ENCODE results near the gene MALL.
"Not testable (repeated sequence)": the region's sequence is repeated elsewhere in the genome, so short reads cannot be mapped to it uniquely, and the experiment has no call there.

The MALL gene

DNA sequence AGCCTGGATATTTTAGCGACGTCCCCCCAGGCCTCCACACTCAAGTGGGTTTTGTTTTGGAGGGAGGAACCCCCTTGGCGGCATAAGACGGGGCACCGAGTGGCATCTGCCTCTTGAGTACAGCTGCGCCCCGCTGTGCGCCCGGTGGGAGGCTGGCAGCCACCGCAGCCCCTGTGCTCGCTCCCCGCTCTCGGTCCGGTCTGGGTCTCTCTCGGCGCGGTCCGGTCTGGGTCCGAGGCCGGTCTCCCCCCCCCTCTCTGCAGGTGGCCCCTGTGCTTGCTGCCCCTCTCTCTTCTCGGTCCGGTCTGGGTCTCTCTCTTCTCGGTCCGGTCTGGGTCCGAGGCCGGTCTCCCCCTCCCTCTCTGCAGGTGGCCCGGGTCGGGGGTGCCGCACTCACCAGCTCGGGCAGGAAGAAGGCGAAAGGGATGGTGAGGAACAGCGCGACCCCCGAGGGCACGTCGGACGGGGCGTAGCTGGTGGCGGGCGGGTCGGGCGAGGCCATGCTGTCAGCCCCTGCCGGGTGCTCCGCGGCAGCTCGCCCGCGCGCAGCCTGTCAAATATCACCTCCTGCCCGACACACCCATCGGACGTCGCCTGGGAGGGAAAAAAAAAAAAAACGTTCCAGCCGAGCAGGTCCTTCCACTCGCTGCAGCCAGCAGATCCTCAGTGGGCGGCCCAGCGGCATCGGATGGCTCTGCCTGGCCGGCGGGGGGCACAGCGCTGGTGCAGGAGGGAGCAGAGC is at the start of gene MALL:
Gene MALL (minus strand): TSS at position 532 of the 742 bp plus-strand sequence. CDS start 30 bp downstream, at position 502.
- DNase-seq, result no peak

DNA sequence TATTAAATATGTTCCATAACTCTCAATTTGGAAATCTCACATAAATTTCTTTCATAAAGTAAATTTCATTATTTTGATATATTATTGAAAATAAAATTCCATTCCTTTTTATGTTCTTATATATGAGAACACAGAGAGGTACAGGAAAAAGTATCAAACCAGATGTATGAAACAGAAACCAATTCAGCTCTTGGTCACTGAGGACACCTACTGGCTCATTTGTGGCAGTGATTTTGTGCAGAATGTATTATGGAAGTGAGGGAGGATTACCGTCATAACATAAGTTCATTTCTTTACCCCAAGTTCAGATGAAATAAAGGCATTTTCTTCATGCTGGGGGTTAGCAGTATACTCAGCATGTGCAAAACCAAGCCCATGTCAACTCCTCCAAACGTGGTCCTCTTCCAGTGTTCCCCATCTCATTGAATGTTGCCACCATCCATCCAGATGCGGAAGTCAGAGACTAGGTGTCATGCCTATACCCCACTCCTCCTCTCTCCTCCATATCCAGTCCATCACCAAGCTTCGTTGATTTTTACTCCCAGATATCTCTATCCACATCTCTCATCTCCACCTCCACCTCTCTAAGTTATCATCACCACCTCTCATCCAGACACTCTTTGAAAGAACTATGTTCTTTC is 41.7 kb upstream of the MALL start:
- peak; percentile 14 for DNase-seq

DNA sequence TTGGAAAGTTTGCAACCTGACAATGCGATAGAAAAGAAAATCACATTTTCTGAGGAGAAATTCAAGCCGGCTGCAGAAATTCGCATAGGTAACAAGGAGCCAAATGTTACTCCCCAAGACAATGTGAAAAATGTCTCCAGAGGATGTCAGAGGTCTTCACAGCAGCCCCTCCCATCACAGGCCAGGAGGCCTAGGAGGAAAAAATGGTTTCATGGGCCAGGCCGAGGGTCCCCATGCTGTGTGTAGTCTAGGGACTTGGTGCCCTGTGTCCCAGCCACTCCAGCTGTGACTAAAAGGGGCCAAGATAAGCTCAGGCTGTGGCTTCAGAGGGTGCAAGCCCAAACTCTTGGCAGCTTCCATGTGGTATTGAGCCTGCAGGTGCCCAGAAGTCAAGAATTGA is 39.2 kb upstream of the MALL start:
- DNase-seq, result not testable (repeated sequence)

DNA sequence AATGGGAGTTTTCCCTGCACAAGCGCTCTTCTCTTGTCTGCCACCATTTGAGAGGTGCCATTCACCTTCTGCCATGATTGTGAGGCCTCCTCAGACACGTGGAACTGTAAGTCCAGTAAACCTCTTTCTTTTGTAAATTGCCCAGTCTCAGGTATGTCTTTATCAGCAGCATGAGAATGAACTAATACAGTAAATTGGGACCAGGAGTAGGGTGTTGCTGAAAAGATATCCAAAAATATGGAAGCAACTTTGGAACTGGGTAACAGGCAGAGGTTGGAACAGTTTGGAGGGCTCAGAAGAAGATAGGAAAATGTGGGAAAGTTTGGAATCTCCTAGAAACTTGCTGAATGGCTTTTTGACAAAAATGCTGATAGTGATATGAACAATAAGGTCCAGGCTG is 38.6 kb upstream of the MALL start:
- not testable (repeated sequence) for DNase-seq

DNA sequence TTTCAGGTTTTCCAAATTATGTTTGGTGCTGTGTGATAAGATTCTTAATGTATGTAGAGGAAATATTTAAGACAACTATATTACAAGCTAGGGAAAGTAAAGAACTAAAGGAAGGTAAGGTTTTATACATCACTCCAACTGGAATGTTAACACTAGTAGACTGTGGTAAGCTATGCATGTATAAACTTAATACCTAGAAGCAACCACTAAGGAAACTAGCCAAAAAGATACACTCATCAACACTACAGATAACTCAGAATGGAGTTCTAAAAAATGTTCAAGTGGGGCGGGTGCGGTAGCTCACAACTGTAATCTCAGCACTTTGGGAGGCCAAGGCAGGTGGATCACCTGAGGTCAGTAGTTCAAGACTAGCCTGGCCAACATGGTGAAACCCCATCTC is 37.8 kb upstream of the MALL start:
- no peak for DNase-seq

DNA sequence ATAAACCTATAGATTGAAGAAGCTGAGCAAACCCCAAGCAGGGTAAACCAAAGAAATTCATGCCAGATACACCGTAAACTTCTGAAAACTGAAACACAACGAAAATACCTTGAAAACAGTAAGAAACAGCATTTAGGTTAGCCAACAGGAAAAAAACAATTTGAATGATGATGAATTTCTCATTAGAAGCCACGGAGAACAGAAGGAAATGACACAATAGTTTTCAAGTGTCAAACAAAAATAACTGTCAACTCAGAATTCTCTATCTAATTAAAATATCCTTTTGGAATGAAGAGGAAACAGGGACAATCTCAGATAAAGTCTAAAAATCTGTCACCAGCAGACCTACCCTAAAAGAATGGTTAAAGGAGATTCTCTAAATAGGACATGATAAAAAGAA is 37.3 kb upstream of the MALL start:
- no peak for DNase-seq

DNA sequence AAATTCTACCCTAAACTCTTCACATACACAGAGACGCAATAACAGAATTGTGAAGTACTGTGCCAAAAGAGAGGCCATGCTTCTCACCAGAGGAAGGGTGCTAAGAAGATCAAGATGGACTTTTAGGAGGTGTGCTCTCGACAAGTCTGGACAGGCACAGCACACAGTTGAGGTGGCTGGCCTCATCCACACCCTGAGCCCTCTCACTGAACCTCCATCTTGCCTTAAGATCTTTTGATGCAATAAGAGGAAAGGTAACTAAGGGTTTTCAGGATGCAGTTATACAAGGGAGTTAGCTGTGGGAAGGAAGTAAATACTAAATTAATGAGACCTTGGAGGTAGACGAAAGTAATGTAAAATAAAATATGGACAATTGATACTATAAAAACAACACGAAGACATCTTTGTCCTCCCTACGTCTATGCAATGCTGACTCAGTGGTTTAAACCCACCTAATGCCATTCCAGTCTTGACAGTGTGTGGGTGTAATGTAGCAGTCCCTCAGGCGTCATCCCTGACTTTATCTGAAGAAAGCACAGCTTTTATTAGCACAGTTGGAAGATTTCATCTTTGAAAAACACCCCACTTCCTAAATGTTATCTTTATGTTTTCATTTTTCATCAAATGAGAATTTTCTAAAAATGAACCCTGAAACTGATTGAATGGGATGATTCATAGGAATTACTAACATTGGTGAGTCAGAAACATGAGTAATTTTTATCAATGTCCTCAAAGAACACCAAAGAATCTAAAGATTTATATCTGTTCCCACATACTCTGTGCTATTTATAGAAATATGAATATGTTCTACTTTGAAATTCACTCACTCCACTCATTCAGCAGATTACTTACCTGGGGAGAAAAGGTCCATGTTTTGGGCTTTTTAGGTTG is 34.0 kb upstream of the MALL start:
- DNase-seq, result no peak

DNA sequence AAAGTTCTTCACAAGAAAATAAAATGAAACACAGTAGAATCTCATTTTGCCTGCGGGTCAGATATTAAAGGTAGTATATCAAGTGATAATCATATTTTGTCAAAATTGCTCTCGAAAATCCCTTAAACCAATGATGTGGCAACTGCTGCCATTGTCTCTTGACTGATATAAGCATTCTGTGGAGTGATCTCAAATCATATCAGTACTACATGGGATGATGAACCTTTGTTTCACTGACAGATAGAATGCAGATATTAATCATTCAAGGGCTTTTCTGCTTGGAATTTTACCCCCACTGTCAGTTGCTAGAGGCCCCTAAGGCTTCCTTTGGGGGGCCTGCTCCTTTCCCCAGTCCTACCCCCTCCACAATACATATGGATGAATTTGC is 31.3 kb upstream of the MALL start:
- DNase-seq, result no peak

DNA sequence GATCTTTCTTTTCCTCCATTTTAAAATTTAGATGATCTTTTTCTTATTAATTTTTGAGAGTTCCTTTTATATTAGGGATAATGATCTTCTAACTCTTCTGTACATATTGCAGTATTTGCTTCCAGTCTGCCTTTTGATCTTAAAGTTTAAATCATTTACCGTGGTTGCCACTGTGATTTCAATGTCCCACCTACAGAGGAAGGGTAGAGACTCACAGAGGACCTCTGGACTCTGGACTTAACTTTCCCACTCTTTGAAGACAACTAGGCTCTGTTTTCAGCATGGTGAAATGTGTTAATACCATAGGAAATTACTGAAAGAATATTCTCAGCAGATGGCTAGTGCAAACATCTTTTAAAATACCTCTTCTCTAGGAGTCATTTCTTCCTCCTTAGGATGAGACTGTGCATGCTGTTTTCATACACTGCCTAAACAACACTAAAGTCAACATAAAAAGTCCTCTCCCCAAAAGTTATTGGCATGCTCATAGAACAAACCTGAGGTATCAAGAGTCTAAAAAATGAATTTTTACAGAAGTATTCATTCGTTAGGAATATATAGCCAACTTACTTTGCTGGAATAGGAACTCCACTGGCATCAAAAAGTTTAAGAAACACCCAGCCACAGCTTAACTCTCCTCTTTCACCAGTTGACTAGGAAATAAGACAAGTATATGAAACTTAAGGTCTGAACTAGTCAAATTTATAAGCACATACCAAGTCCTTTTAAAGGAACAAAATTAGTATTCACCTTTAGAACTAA is 30.7 kb upstream of the MALL start:
- DNase-seq, result no peak

DNA sequence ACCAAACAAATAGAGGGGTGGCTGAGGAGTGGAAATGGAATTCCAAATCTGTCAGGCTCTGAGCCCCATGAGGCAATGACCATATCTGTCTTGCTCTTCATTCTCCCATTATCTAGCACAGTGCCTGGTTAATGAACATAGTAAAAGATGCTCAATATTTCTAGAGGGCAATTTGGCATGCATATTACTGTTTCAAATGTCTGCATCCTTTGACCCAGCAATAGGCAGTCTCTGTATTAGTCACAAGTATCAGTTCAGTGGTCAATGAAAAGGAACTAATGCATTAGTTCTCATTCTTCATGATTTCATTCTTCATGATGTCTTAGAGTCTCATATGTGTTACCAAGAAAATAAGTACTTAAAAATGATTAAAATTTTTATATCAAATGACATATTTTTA is 28.4 kb upstream of the MALL start:
- DNase-seq, result no peak

DNA sequence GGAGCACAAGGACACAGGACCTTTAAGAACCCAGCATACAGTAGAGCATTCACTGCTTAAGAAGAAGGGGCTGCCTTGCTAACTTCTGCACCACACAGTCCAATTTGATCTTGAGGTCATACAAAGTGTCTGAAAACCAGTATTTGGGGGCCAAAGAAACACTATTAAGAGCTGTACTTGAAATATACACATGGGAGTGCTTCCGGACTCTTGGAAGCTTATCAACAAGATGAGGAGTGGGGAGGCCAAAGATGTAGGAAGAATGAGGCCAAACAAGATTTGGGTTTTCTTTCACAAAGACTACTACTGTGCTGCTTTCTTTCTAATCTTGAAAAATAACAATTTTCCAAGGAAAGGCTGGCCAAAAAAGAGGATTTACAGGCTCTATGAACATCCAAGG is 24.8 kb upstream of the MALL start:
- DNase-seq, result no peak

DNA sequence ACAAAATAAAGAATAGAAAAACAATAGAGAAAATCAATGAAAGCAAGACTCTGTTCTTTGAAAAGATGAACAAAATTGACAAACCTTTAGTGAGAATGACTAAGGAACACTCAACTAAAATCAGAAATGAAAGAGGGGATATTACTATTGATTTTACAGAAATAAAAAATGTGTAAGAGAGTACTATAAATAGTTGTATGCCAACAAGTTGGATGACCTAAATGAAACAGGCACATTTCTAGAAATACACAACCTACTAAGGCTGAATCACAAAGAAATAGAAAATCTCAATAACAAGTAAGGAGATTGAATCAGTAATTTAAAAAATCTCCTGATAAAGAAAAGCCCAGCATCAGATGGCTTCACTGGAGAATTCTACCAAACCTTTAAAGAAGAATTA is 18.4 kb upstream of the MALL start:
- no peak for DNase-seq

DNA sequence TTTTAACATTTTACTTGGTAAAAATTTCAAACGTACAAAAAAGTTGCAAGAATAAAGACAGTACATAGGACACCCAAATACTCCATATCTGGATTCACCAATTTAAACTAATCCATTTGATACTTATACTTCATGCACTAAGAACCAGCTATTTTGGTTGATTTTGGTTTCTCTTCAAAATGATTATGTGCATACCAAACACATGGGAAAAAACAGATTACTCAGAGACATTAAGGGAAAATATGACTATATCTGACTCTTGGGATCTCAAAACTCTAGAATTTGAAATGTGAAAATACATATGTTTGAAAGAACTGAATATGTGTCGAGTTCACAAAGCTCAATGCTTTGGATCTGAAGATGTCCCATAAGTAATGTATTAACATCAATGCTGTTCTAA is 15.5 kb upstream of the MALL start:
- DNase-seq, result no peak

DNA sequence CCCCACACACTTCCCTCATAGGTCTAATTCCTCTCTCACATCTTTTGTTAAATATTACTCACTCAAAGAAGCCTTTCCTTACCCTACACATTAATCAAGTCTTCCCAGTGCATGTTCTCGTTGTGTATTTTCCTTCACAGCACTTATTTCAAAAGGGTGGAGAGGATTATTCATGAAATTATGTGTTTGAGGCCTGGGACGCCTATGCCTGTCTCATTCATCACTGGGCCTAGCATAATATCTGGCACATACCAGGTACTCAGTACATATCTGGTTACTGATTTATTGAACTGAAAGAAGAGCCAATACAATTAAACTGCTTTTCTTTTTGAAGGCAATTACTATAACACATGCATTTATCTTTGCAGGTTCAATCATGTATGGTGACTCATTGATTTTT is 15.1 kb upstream of the MALL start:
- DNase-seq, result no peak

DNA sequence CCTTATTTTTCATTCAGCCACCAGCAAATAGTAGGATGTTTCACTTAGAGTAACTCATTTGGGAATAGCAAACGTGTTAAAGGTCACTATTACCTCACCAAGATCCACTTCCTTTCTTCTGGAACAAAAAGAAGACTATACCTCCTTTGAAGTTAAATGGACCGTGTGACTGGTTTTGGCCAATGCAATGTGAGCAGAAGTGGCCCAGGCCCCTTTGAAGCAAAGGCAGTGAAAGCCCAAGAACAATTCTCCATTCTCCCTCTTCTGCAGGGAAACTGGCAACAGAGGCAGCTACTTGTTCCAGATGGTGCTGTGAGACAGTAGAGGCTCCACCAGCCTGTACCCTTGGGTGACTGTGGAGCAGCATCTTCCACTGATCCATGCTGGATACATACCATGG is 11.3 kb upstream of the MALL start:
- DNase-seq, result no peak

DNA sequence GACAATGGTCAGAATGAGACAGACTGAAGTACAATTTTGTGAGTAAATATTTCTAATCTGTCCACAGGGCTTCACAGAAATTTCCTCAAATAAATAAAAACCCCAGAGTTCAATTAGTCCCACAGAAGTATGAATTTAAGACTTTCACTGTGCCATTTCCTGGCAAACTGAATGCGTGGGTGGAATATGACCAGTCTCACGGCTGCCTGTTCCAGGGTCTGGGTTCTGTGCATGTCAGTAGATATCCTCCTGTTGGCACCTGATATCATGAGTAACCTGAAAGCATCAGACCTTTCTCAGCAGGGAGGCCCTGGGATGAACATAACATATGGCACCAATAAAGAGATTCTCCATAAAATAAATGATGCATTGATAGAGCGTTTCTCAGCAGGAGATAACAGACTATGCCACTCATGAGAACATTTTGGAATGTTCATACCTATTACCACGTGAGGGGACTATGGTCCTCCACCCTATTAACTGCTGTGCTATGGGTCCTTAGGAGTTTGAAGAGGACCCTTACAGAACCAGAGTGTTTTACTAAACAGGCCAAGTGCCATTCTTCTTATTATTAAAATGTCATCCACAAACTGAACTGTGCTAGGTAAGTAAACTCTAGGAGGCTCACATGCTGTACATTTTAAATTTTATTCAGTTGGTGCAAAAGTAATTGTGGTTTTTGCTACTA is 10.6 kb upstream of the MALL start:
- DNase-seq, result no peak

DNA sequence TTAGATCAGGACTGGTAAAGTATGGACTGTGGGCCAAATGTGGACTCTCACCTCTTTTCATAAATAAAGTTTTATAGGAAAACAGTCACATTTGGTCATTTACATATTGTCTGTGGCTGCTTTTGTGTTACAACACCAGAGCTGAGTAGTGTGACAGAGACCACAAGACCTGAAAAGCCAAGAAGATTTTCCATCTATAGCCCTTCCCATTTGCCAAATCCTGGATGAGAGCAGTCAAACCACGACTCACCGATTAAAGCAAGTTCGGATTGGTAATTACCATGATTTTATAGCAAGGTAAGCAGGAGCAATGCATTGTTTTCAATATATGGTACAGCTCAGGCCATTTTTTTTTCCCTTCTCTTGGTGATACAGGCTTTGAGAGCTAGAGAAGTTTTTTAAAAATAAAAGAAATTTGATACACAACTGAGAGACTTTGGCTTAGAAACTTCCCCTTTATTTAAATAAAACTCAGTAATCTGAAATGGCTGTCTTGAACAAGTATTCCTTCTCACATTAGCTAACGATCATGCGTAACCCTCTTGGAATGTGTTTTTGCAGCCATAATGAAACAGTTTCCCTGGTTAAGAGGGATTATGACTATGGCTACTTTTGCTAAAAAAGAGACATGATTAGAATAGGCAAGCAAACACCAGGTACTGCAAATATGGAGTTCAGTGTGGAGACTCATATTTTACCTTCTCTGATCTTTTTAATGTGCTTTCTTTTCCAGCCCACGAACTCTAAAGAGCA is 9.5 kb upstream of the MALL start:
- DNase-seq, result no peak

DNA sequence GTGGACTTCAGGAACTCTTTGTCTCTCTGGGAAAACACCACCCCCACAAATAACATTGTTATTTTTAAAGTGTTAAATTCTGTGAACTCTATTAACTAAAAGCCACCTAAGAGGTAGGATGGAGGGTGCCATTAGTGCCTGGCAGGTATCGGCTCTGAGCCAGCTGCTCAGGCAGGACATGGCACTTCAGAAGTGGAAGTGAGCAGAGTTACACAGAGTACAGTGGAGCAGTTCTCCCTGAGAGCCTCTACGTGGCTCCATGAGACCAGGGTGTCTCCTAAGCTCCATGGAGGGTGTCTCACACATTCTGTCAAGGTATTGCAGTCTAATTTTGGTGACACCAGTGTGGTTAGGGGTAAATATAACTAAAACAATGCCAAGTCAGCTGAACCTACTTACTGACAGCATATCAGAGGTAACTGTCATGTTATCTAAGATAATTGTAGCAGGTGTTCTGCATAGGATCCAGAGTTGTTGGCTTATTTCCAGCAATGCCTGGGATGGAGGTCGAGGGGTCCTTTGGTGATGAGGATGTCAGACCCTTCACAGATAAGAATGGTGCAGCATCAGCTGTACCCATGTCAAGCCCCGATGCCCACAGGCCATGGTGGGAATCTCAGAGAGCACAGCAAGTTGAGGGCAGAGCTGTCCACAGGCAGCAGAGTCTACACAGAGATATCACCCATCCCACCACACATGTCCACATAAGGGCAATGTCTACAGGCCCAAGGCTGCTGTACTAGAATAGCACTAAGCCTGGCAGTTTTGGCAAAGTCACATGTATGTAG is 8.6 kb upstream of the MALL start:
- no peak for DNase-seq

DNA sequence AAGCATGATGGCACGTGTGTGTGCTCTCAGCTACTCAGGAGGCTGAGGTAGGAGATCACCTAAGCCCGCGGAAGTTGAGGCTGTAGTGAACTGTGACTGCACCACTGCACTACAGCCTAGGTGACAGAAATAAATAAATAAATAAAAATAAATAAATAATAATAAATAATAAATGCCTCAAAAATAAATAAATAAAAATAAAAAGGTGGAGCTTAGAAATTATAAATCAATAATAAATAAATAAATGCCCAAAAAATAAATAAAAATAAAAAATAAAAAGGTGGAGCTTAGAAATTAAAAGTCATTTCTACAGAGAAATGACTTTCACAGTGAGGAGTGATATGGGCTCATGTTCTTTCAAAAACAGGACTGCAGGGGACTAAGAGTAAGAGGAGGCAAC is 6.0 kb upstream of the MALL start:
- no peak for DNase-seq

DNA sequence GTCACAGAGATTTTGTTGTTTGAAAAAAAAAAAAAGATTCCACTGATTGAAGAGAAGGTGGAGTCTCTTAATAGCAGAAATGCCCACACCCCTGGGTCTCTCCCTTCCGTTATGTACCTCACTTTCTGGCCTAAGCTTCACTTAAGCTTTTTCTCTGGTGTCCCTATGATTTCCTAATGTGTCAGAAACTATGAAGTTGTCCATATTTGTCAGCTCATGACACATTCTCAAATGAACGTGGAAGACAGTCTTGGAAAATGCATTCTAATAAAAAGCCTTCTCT is 5.4 kb upstream of the MALL start:
- DNase-seq, result no peak
